Panc1 (cell line): ENCODE results near the gene PLA2G15. TPM values are rescaled to one million over a fixed set of nuclear protein-coding genes. Genes with fewer than 3 reads are reported as not detected.

ENCODE experiments used
- ATAC-seq: fragments of 200-7000 bp; cut with Tn5 transposase; 2 replicates; pipeline ENCODE4 v1.9.1; 2020; ENCODE audit warnings: mild to moderate bottlenecking, moderate library complexity
- BruUV-seq: library from RNA; stranded (reverse); fragments of 400-500 nt; replicated peaks from 2 replicates; lab custom pipeline; 2021; lab: Mats Ljungman, UMichigan
- CTCF ChIA-PET: fragments of 300-600 bp; sonication (Branson Sonifier 250); formaldehyde crosslinking; loops from one replicate; lab custom pipeline; 2022; ENCODE audit warnings: antibody characterized with exemption; lab: Charles Lee
- POLR2A ChIA-PET: fragments of 300-600 bp; sonication (Branson Sonifier 250); formaldehyde crosslinking; loops from one replicate; lab custom pipeline; 2022; ENCODE audit warnings: antibody characterized with exemption; lab: Charles Lee
- DNase-seq: peaks from one replicate; pipeline ENCODE4 v3.0.0-alpha.2; 2010; ENCODE audit warnings: low read depth, low spot score
- H3K27ac ChIP-seq: 2 replicates; pipeline ENCODE4 v1.5.1; 2011; ENCODE audit warnings: mild to moderate bottlenecking, low read length, inconsistent platforms
- H3K27me3 ChIP-seq: fragments of 200-500 bp; sonication (Bioruptor generic); 2 replicates; pipeline ENCODE4 v1.6.0; 2014; ENCODE audit warnings: low read length, inconsistent platforms; ENCODE audit not compliant: control insufficient read depth, insufficient read depth
- H3K36me3 ChIP-seq: fragments of 200-500 bp; sonication (Bioruptor generic); 2 replicates; pipeline ENCODE4 v1.5.1; 2014; ENCODE audit warnings: inconsistent platforms, mild to moderate bottlenecking, low read length, moderate library complexity; ENCODE audit not compliant: control insufficient read depth, insufficient read depth
- H3K4me1 ChIP-seq: 2 replicates; pipeline ENCODE4 v1.5.1; 2011; ENCODE audit warnings: inconsistent platforms, mild to moderate bottlenecking, low read length, moderate library complexity; ENCODE audit not compliant: control insufficient read depth, insufficient read depth
- H3K4me3 ChIP-seq, 2 experiments: 2 replicates each; pipeline ENCODE4 v1.5.1; 2011 to 2012; ENCODE audit warnings: low read depth in 2 of 2, low read length in 2 of 2, mild to moderate bottlenecking in 2 of 2, inconsistent platforms in 1 of 2, moderate library complexity in 1 of 2
- H3K9me3 ChIP-seq: fragments of 200-500 bp; sonication (Bioruptor generic); 2 replicates; pipeline ENCODE4 v1.5.1; 2014; ENCODE audit warnings: low read depth, mild to moderate bottlenecking, inconsistent platforms, low read length, moderate library complexity; ENCODE audit not compliant: control insufficient read depth, insufficient read depth
- POLR2AphosphoS5 ChIP-seq: IDR thresholded peaks from 2 replicates; pipeline ENCODE4 v1.6.1; 2012; ENCODE audit warnings: mild to moderate bottlenecking, low read depth, low read length, moderate library complexity
- SIN3A ChIP-seq: IDR thresholded peaks from 2 replicates; pipeline ENCODE4 v1.6.1; 2012; ENCODE audit warnings: low read depth, mild to moderate bottlenecking, low read length, moderate library complexity, borderline replicate concordance; ENCODE audit not compliant: insufficient read depth
- TCF7L2 ChIP-seq: IDR thresholded peaks from 2 replicates; pipeline ENCODE4 v1.6.1; 2011; ENCODE audit warnings: mild to moderate bottlenecking, low read depth, low read length, inconsistent platforms
- in situ Hi-C: cut with HindIII; loops from 2 replicates; pipeline ENCODE4 v1.10.0; 2016; ENCODE audit warnings: low sequenced_read_pairs, low pct_unique_long_range_greater_than_20kb
- intact Hi-C: fragments of 100-400 bp; cut with micrococcal nuclease; formaldehyde crosslinking; loops from one replicate; pipeline ENCODE4 v1.10.0; 2022; ENCODE audit not compliant: unreplicated experiment
- total RNA-seq: library from RNA; stranded (reverse); gene quantifications from one replicate; pipeline ENCODE4 v1.2.1, GENCODE V29; 2021; ENCODE audit not compliant: unreplicated experiment
- TF ChIP-seq, protein P1 (sequence below), 2 experiments: IDR thresholded peaks; 2 replicates each; pipeline ENCODE4 v1.6.1; 2011 to 2012; ENCODE audit warnings: low read depth in 2 of 2, control low read depth in 1 of 2, low read length in 1 of 2, mild to moderate bottlenecking in 1 of 2, moderate library complexity in 1 of 2; ENCODE audit not compliant: insufficient read depth in 1 of 2
- TF ChIP-seq, protein P2 (sequence below): fragments of 450-650 bp; IDR thresholded peaks from 2 replicates; pipeline ENCODE4 v1.5.1; 2017; ENCODE audit warnings: mild to moderate bottlenecking

Gene PLA2G15
- total RNA-seq, 1 experiment from 2014 or later, result 14.3 TPM

- Histone ChIP-seq H3K36me3 (no peaks in the 10 kb centered on the region; the same call in 1 of the 2 replicates), H3K4me1 (no peaks in the 10 kb centered on the region), H3K9me3 (no peaks in the 10 kb centered on the region), H3K27ac (no peak overlapping the region), H3K4me3 (no peak overlapping the region), H3K27me3 (no peaks in the 10 kb centered on the region)
- DNase-seq (no peak), ATAC-seq (no peak)
- ChIA-PET POLR2A (no interaction called here), CTCF (no interaction called here)
- TF ChIP-seq SIN3A (no peak), TCF7L2 (no peak), POLR2AphosphoS5 (no peak)
- TF ChIP-seq, protein P1, sequence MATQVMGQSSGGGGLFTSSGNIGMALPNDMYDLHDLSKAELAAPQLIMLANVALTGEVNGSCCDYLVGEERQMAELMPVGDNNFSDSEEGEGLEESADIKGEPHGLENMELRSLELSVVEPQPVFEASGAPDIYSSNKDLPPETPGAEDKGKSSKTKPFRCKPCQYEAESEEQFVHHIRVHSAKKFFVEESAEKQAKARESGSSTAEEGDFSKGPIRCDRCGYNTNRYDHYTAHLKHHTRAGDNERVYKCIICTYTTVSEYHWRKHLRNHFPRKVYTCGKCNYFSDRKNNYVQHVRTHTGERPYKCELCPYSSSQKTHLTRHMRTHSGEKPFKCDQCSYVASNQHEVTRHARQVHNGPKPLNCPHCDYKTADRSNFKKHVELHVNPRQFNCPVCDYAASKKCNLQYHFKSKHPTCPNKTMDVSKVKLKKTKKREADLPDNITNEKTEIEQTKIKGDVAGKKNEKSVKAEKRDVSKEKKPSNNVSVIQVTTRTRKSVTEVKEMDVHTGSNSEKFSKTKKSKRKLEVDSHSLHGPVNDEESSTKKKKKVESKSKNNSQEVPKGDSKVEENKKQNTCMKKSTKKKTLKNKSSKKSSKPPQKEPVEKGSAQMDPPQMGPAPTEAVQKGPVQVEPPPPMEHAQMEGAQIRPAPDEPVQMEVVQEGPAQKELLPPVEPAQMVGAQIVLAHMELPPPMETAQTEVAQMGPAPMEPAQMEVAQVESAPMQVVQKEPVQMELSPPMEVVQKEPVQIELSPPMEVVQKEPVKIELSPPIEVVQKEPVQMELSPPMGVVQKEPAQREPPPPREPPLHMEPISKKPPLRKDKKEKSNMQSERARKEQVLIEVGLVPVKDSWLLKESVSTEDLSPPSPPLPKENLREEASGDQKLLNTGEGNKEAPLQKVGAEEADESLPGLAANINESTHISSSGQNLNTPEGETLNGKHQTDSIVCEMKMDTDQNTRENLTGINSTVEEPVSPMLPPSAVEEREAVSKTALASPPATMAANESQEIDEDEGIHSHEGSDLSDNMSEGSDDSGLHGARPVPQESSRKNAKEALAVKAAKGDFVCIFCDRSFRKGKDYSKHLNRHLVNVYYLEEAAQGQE (IDR thresholded peaks at IDR 0.05; ENCODE audit: insufficient read depth in 1 of 2, low read depth in 2 of 2, low read length in 1 of 2), result no peak
- TF ChIP-seq, protein P2, sequence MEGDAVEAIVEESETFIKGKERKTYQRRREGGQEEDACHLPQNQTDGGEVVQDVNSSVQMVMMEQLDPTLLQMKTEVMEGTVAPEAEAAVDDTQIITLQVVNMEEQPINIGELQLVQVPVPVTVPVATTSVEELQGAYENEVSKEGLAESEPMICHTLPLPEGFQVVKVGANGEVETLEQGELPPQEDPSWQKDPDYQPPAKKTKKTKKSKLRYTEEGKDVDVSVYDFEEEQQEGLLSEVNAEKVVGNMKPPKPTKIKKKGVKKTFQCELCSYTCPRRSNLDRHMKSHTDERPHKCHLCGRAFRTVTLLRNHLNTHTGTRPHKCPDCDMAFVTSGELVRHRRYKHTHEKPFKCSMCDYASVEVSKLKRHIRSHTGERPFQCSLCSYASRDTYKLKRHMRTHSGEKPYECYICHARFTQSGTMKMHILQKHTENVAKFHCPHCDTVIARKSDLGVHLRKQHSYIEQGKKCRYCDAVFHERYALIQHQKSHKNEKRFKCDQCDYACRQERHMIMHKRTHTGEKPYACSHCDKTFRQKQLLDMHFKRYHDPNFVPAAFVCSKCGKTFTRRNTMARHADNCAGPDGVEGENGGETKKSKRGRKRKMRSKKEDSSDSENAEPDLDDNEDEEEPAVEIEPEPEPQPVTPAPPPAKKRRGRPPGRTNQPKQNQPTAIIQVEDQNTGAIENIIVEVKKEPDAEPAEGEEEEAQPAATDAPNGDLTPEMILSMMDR, result no peak
- in situ Hi-C loops, result no loop called here
- intact Hi-C loops, result no loop called here
- BruUV-seq, result no TSS peak
Observed at GRCh38 chr16:68284847-68285246, 39.7 kb downstream of the PLA2G15 start.

DNA sequence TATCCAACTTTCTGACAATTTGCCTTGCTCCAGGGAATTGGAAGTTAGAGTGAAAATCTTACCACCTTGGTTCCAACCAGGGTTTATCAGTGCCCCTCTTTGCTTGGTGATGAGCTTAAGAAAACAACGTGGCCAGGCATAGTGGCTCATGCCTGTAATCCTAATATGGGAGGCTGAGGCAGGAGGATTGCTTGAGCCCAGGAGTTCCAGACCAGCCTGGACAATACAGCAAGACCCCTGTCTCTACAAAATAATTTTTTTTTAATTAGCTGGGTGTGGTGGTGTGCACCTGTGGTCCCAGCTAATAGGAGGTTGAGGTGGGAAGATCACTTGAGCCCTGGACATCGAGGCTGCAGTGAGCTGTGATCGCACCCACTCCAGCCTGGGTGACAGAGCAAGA is 40.5 kb downstream of the PLA2G15 start:
- ChIA-PET CTCF (no interaction called here), POLR2A (no interaction called here)
- DNase-seq, result no peak
- H3K4me3 ChIP-seq, result no peak overlapping the region
- H3K36me3 ChIP-seq, result no peaks in the 10 kb centered on the region; the same call in 1 of the 2 replicates
- ATAC-seq, result no peak
- H3K27ac ChIP-seq, result no peak overlapping the region
- TF ChIP-seq, protein P1 (IDR thresholded peaks at IDR 0.05; ENCODE audit: insufficient read depth in 1 of 2, low read depth in 2 of 2, low read length in 1 of 2), result no peak
- no peak for TF ChIP-seq POLR2AphosphoS5
- TF ChIP-seq, protein P2, result no peak
- TF ChIP-seq SIN3A, result no peak
- TF ChIP-seq TCF7L2, result no peak
- intact Hi-C loops (no loop called here), in situ Hi-C loops (no loop called here)
- no peaks in the 10 kb centered on the region for H3K9me3 ChIP-seq
- no peaks in the 10 kb centered on the region for H3K4me1 ChIP-seq
- H3K27me3 ChIP-seq, result no peaks in the 10 kb centered on the region
- BruUV-seq, result no TSS peak
